Loucy (cell line): ENCODE data around the gene C9orf72.
A peak's percentile ranks its signal among the peaks of the same experiment; 100 is the strongest.

Experiments
- H2AFZ ChIP-seq: fragments of 200-600 bp; sonication (generic); 2 replicates; pipeline ENCODE4 v1.6.0; 2016; ENCODE audit warnings: antibody characterized with exemption, mild to moderate bottlenecking, low read length, moderate library complexity
- H3F3A ChIP-seq: fragments of 200-600 bp; 2 replicates; pipeline ENCODE4 v1.6.0; 2016; ENCODE audit warnings: antibody characterized with exemption, low read depth, mild to moderate bottlenecking
- H3K27me3 ChIP-seq: fragments of 200-600 bp; sonication (generic); 2 replicates; pipeline ENCODE4 v1.6.1; 2014; ENCODE audit warnings: low read length, mild to moderate bottlenecking; ENCODE audit not compliant: insufficient read depth, poor library complexity, severe bottlenecking
- H3K36me3 ChIP-seq: fragments of 200-600 bp; sonication (generic); 2 replicates; pipeline ENCODE4 v1.6.1; 2016; ENCODE audit warnings: low read length; ENCODE audit not compliant: insufficient read depth
- H3K4me1 ChIP-seq: fragments of 200-600 bp; sonication (generic); 2 replicates; pipeline ENCODE4 v1.5.1; 2014; ENCODE audit warnings: low read length, mild to moderate bottlenecking; ENCODE audit not compliant: insufficient read depth, poor library complexity, severe bottlenecking
- H3K4me2 ChIP-seq: fragments of 200-600 bp; sonication (generic); 2 replicates; pipeline ENCODE4 v1.6.0; 2014; ENCODE audit warnings: antibody characterized with exemption, low read length, low read depth, mild to moderate bottlenecking; ENCODE audit not compliant: poor library complexity, severe bottlenecking
- H3K4me3 ChIP-seq: fragments of 200-600 bp; sonication (generic); 2 replicates; pipeline ENCODE4 v1.5.1; 2014; ENCODE audit warnings: low read length, mild to moderate bottlenecking, mixed read lengths; ENCODE audit not compliant: poor library complexity, severe bottlenecking
- H3K79me2 ChIP-seq: fragments of 200-600 bp; sonication (generic); 2 replicates; pipeline ENCODE4 v1.6.1; 2014; ENCODE audit warnings: low read length; ENCODE audit not compliant: insufficient read depth
- H3K9ac ChIP-seq: fragments of 200-600 bp; sonication (generic); 2 replicates; pipeline ENCODE4 v1.6.0; 2014; ENCODE audit warnings: mild to moderate bottlenecking, low read depth, low read length, moderate library complexity; ENCODE audit not compliant: poor library complexity, severe bottlenecking
- H3K9me2 ChIP-seq: fragments of 200-600 bp; sonication (generic); replicated peaks from 2 replicates; pipeline ENCODE4 v1.6.1; 2016; ENCODE audit warnings: low read depth, low read length, mixed read lengths
- H3K9me3 ChIP-seq: fragments of 200-600 bp; sonication (generic); 2 replicates; pipeline ENCODE4 v1.6.1; 2014; ENCODE audit warnings: mild to moderate bottlenecking, antibody characterized with exemption, low read length, low read depth; ENCODE audit not compliant: insufficient read depth
- H4K20me1 ChIP-seq: fragments of 200-600 bp; sonication (generic); 2 replicates; pipeline ENCODE4 v1.6.0; 2014; ENCODE audit warnings: antibody characterized with exemption, low read length, mild to moderate bottlenecking; ENCODE audit not compliant: insufficient read depth, poor library complexity, severe bottlenecking
- CTCF ChIP-seq: fragments of 200-600 bp; sonication (generic); conservative IDR thresholded peaks from 2 replicates; pipeline ENCODE4 v1.5.1; 2014; ENCODE audit warnings: mild to moderate bottlenecking, antibody characterized with exemption, low read length
- EZH2phosphoT487 ChIP-seq: fragments of 200-600 bp; IDR thresholded peaks from 2 replicates; pipeline ENCODE4 v1.6.1; 2018; ENCODE audit warnings: antibody characterized with exemption, mild to moderate bottlenecking, moderate library complexity, borderline replicate concordance

C9orf72 gene

GRCh38 chr9:27528886-27529315, 44.4 kb downstream of the C9orf72 start:
- peak overlapping the region; percentile 80 for H3K4me2 ChIP-seq
- no peaks in the 10 kb centered on the region for H3K9me3 ChIP-seq
- H4K20me1 ChIP-seq = no peaks in the 10 kb centered on the region
- peaks cover 15% of the 10 kb centered on the region for H3K27me3 ChIP-seq
- peak overlapping the region; percentile 93 for H2AFZ ChIP-seq
- peak overlapping the region; percentile 79 for H3K4me3 ChIP-seq
- H3K36me3 ChIP-seq = no peaks in the 10 kb centered on the region
- H3K79me2 ChIP-seq = no peaks in the 10 kb centered on the region
- peak overlapping the region; percentile 64 for H3K9ac ChIP-seq
- no peaks in the 10 kb centered on the region for H3K4me1 ChIP-seq
- H3F3A ChIP-seq = no peaks in the 10 kb centered on the region
- no peak for TF ChIP-seq CTCF
- TF ChIP-seq EZH2phosphoT487 = no peak
- H3K9me2 ChIP-seq = no peaks in the 10 kb centered on the region

GRCh38 chr9:27528076-27528885, 45.0 kb downstream of the C9orf72 start:
- TF ChIP-seq CTCF (no peak), EZH2phosphoT487 (no peak)
- peaks cover 15% of the 10 kb centered on the region for H3K27me3 ChIP-seq
- H3F3A ChIP-seq = no peaks in the 10 kb centered on the region
- H3K9me3 ChIP-seq = no peaks in the 10 kb centered on the region
- H3K9ac ChIP-seq = peak overlapping the region; percentile 64
- no peaks in the 10 kb centered on the region for H3K79me2 ChIP-seq
- H3K4me1 ChIP-seq = no peaks in the 10 kb centered on the region
- peak overlapping the region; percentile 80 for H3K4me2 ChIP-seq
- H4K20me1 ChIP-seq = no peaks in the 10 kb centered on the region
- peak overlapping the region; percentile 93 for H2AFZ ChIP-seq
- H3K4me3 ChIP-seq = peak overlapping the region; percentile 79
- H3K9me2 ChIP-seq = no peaks in the 10 kb centered on the region
- H3K36me3 ChIP-seq = no peaks in the 10 kb centered on the region

GRCh38 chr9:27527702-27528075, 45.6 kb downstream of the C9orf72 start:
- Histone ChIP-seq H3K79me2 (no peaks in the 10 kb centered on the region), H3K9me3 (no peaks in the 10 kb centered on the region), H3K4me3 (peak overlapping the region; percentile 79), H2AFZ (no peak overlapping the region), H3K4me1 (no peaks in the 10 kb centered on the region), H3K36me3 (no peaks in the 10 kb centered on the region), H3K9me2 (no peaks in the 10 kb centered on the region), H3K9ac (no peak overlapping the region), H3K27me3 (peaks cover 15% of the 10 kb centered on the region), H3K4me2 (peak overlapping the region; percentile 80), H3F3A (no peaks in the 10 kb centered on the region), H4K20me1 (no peaks in the 10 kb centered on the region)
- no peak for TF ChIP-seq CTCF
- TF ChIP-seq EZH2phosphoT487 = no peak
